HEK293 (cell line): ENCODE measurements around the gene USP9Y.

ENCODE experiments used
- CTCF ChIA-PET: fragments of 350-600 bp; formaldehyde crosslinking; extraction: SDS; loops from one replicate; lab custom pipeline; 2021; ENCODE audit warnings: antibody characterized with exemption; lab: Yijun Ruan, JAX
- POLR2A ChIA-PET: fragments of 300-600 bp; formaldehyde crosslinking; extraction: SDS; loops from one replicate; lab custom pipeline; 2020; ENCODE audit warnings: antibody characterized with exemption, inconsistent platforms; lab: Yijun Ruan, JAX
- H3K27ac ChIP-seq: fragments of 200-500 bp; sonication (Bioruptor generic); 2 replicates; pipeline ENCODE4 v1.5.1; 2014; ENCODE audit warnings: low read depth, low read length, control low read depth, inconsistent platforms; ENCODE audit errors: extremely low read depth
- H3K36me3 ChIP-seq, 2 experiments: fragments of 200-500 bp in 1 of 2; sonication (Bioruptor generic) in 1 of 2; 1 replicate in 1 of 2; 2 replicates in 1 of 2; pipeline ENCODE4 v1.5.1; 2014 to 2017; ENCODE audit warnings: inconsistent platforms in 2 of 2, low read length in 2 of 2; ENCODE audit not compliant: control insufficient read depth in 2 of 2, insufficient read depth in 1 of 2
- H3K4me1 ChIP-seq: fragments of 200-500 bp; sonication (Bioruptor generic); 2 replicates; pipeline ENCODE4 v1.5.1; 2014; ENCODE audit warnings: mild to moderate bottlenecking, low read length, inconsistent platforms; ENCODE audit not compliant: control insufficient read depth, insufficient read depth
- H3K4me3 ChIP-seq: 2 replicates; pipeline ENCODE4 v1.5.1; 2011; ENCODE audit warnings: low read depth, mild to moderate bottlenecking, control low read depth, low read length, moderate library complexity
- H3K9me3 ChIP-seq: fragments of 200-500 bp; sonication (Bioruptor generic); 2 replicates; pipeline ENCODE4 v1.5.1; 2014; ENCODE audit warnings: low read depth, low read length, inconsistent platforms; ENCODE audit not compliant: control insufficient read depth, insufficient read depth
- IKZF3 ChIP-seq: fragments of 450-650 bp; IDR thresholded peaks from 2 replicates; pipeline ENCODE4 v1.5.0; 2018; ENCODE audit warnings: missing biosample characterization, mild to moderate bottlenecking, missing genetic modification characterization, moderate library complexity
- REPIN1 ChIP-seq: fragments of 450-650 bp; formaldehyde crosslinking; IDR thresholded peaks from 2 replicates; pipeline ENCODE4 v1.5.1; 2017; ENCODE audit warnings: missing biosample characterization, missing genetic modification characterization, low read depth
- ZEB2 ChIP-seq: fragments of 450-650 bp; formaldehyde crosslinking; IDR thresholded peaks from 2 replicates; pipeline ENCODE4 v1.5.1; 2016; ENCODE audit warnings: missing biosample characterization, missing genetic modification characterization
- ZNF175 ChIP-seq: fragments of 450-650 bp; formaldehyde crosslinking; IDR thresholded peaks from 2 replicates; pipeline ENCODE4 v1.5.1; 2016; ENCODE audit warnings: missing biosample characterization, missing genetic modification characterization
- ZNF521 ChIP-seq: fragments of 450-650 bp; formaldehyde crosslinking; IDR thresholded peaks from 2 replicates; pipeline ENCODE4 v1.5.1; 2017; ENCODE audit warnings: missing biosample characterization, mild to moderate bottlenecking, missing genetic modification characterization
- ZNF529 ChIP-seq: fragments of 450-650 bp; formaldehyde crosslinking; IDR thresholded peaks from 2 replicates; pipeline ENCODE4 v1.5.1; 2017; ENCODE audit warnings: missing genetic modification characterization, missing biosample characterization; ENCODE audit not compliant: insufficient replicate concordance
- ZNF530 ChIP-seq: fragments of 450-650 bp; formaldehyde crosslinking; IDR thresholded peaks from 2 replicates; pipeline ENCODE4 v1.5.1; 2016; ENCODE audit warnings: low read depth, missing biosample characterization, missing genetic modification characterization
- ZNF549 ChIP-seq: fragments of 450-650 bp; IDR thresholded peaks from 2 replicates; pipeline ENCODE4 v1.5.1; 2018; ENCODE audit warnings: missing biosample characterization, missing genetic modification characterization, mild to moderate bottlenecking, inconsistent platforms, moderate library complexity
- ZNF560 ChIP-seq: fragments of 450-650 bp; formaldehyde crosslinking; IDR thresholded peaks from 2 replicates; pipeline ENCODE4 v1.5.1; 2017; ENCODE audit warnings: missing biosample characterization, missing genetic modification characterization, borderline replicate concordance
- ZNF777 ChIP-seq: fragments of 450-650 bp; formaldehyde crosslinking; IDR thresholded peaks from 2 replicates; pipeline ENCODE4 v1.5.1; 2017; ENCODE audit warnings: missing biosample characterization, missing genetic modification characterization, borderline replicate concordance
- ZNF837 ChIP-seq: fragments of 450-650 bp; formaldehyde crosslinking; IDR thresholded peaks from 2 replicates; pipeline ENCODE4 v1.5.1; 2016; ENCODE audit warnings: missing biosample characterization, missing genetic modification characterization
- TF ChIP-seq, protein P1 (sequence below): fragments of 450-650 bp; formaldehyde crosslinking; IDR thresholded peaks from 2 replicates; pipeline ENCODE4 v1.5.1; 2016; ENCODE audit warnings: missing biosample characterization, missing genetic modification characterization
- TF ChIP-seq, protein P2 (sequence below): fragments of 450-650 bp; formaldehyde crosslinking; IDR thresholded peaks from 2 replicates; pipeline ENCODE4 v1.5.1; 2016; ENCODE audit warnings: missing biosample characterization, missing genetic modification characterization
- TF ChIP-seq, protein P3 (sequence below): fragments of 450-650 bp; formaldehyde crosslinking; IDR thresholded peaks from 2 replicates; pipeline ENCODE4 v1.5.1; 2017; ENCODE audit warnings: missing biosample characterization, missing genetic modification characterization
- TF ChIP-seq, protein P4 (sequence below): fragments of 450-650 bp; formaldehyde crosslinking; conservative IDR thresholded peaks from 2 replicates; pipeline ENCODE4 v1.5.1; 2016; ENCODE audit warnings: low read depth, missing biosample characterization, missing genetic modification characterization
- TF ChIP-seq, protein P5 (sequence below): sonication (generic); formaldehyde crosslinking; IDR thresholded peaks from 2 replicates; pipeline ENCODE4 v1.8.1; 2022; ENCODE audit warnings: mild to moderate bottlenecking, moderate library complexity, missing genetic modification reagents
- TF ChIP-seq, protein P6 (sequence below): fragments of 450-650 bp; formaldehyde crosslinking; IDR thresholded peaks from 2 replicates; pipeline ENCODE4 v1.5.1; 2016; ENCODE audit warnings: missing biosample characterization, missing genetic modification characterization
- TF ChIP-seq, protein P7 (sequence below): fragments of 450-650 bp; formaldehyde crosslinking; IDR thresholded peaks from 2 replicates; pipeline ENCODE4 v1.5.1; 2016; ENCODE audit warnings: missing biosample characterization, missing genetic modification characterization

Gene USP9Y

DNA sequence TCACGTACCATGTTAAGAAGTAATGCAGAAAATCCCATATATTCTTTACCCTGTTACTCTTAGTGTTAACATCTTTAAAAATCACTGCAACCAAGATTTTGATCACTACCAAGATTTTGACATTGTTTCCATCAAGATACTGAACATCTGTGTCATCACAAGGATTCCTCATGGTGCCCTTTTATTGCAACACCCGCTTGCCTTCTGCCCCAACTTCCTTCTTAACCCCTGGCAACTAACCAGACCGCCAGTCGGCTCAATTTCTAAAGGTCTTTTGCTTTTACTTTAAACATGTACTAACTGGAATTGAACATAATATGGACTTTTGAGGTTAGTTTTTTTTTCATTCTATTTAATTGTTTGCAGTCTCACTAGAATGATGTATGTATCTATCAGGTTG is 41.7 kb downstream of the USP9Y start:
- no peak overlapping the region for H3K4me3 ChIP-seq
- POLR2A ChIA-PET, result no interaction called here
- H3K4me1 ChIP-seq, result no peaks in the 10 kb centered on the region
- TF ChIP-seq, protein P1, sequence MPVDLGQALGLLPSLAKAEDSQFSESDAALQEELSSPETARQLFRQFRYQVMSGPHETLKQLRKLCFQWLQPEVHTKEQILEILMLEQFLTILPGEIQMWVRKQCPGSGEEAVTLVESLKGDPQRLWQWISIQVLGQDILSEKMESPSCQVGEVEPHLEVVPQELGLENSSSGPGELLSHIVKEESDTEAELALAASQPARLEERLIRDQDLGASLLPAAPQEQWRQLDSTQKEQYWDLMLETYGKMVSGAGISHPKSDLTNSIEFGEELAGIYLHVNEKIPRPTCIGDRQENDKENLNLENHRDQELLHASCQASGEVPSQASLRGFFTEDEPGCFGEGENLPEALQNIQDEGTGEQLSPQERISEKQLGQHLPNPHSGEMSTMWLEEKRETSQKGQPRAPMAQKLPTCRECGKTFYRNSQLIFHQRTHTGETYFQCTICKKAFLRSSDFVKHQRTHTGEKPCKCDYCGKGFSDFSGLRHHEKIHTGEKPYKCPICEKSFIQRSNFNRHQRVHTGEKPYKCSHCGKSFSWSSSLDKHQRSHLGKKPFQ, result no peak
- TF ChIP-seq IKZF3 (tag by site-specific recombination) (no peak), REPIN1 (tag by site-specific recombination) (no peak), ZNF549 (tag by site-specific recombination) (no peak), ZNF530 (tag by site-specific recombination) (no peak), ZNF837 (no peak), ZNF521 (tag by site-specific recombination) (no peak), ZNF175 (no peak)
- TF ChIP-seq, protein P2, sequence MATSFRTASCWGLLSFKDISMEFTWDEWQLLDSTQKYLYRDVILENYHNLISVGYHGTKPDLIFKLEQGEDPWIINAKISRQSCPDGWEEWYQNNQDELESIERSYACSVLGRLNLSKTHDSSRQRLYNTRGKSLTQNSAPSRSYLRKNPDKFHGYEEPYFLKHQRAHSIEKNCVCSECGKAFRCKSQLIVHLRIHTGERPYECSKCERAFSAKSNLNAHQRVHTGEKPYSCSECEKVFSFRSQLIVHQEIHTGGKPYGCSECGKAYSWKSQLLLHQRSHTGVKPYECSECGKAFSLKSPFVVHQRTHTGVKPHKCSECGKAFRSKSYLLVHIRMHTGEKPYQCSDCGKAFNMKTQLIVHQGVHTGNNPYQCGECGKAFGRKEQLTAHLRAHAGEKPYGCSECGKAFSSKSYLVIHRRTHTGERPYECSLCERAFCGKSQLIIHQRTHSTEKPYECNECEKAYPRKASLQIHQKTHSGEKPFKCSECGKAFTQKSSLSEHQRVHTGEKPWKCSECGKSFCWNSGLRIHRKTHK (tag by site-specific recombination), result no peak
- TF ChIP-seq, protein P3, sequence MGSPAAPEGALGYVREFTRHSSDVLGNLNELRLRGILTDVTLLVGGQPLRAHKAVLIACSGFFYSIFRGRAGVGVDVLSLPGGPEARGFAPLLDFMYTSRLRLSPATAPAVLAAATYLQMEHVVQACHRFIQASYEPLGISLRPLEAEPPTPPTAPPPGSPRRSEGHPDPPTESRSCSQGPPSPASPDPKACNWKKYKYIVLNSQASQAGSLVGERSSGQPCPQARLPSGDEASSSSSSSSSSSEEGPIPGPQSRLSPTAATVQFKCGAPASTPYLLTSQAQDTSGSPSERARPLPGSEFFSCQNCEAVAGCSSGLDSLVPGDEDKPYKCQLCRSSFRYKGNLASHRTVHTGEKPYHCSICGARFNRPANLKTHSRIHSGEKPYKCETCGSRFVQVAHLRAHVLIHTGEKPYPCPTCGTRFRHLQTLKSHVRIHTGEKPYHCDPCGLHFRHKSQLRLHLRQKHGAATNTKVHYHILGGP, result no peak
- TF ChIP-seq, protein P4, sequence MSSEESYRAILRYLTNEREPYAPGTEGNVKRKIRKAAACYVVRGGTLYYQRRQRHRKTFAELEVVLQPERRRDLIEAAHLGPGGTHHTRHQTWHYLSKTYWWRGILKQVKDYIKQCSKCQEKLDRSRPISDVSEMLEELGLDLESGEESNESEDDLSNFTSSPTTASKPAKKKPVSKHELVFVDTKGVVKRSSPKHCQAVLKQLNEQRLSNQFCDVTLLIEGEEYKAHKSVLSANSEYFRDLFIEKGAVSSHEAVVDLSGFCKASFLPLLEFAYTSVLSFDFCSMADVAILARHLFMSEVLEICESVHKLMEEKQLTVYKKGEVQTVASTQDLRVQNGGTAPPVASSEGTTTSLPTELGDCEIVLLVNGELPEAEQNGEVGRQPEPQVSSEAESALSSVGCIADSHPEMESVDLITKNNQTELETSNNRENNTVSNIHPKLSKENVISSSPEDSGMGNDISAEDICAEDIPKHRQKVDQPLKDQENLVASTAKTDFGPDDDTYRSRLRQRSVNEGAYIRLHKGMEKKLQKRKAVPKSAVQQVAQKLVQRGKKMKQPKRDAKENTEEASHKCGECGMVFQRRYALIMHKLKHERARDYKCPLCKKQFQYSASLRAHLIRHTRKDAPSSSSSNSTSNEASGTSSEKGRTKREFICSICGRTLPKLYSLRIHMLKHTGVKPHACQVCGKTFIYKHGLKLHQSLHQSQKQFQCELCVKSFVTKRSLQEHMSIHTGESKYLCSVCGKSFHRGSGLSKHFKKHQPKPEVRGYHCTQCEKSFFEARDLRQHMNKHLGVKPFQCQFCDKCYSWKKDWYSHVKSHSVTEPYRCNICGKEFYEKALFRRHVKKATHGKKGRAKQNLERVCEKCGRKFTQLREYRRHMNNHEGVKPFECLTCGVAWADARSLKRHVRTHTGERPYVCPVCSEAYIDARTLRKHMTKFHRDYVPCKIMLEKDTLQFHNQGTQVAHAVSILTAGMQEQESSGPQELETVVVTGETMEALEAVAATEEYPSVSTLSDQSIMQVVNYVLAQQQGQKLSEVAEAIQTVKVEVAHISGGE (tag by site-specific recombination), result no peak
- TF ChIP-seq, protein P5, sequence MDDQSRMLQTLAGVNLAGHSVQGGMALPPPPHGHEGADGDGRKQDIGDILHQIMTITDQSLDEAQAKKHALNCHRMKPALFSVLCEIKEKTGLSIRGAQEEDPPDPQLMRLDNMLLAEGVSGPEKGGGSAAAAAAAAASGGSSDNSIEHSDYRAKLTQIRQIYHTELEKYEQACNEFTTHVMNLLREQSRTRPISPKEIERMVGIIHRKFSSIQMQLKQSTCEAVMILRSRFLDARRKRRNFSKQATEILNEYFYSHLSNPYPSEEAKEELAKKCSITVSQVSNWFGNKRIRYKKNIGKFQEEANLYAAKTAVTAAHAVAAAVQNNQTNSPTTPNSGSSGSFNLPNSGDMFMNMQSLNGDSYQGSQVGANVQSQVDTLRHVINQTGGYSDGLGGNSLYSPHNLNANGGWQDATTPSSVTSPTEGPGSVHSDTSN (CRISPR knock-in tag), result no peak
- H3K36me3 ChIP-seq, result no peaks in the 10 kb centered on the region
- no peak overlapping the region for H3K27ac ChIP-seq
- no peaks in the 10 kb centered on the region for H3K9me3 ChIP-seq
- CTCF ChIA-PET, result no interaction called here

DNA sequence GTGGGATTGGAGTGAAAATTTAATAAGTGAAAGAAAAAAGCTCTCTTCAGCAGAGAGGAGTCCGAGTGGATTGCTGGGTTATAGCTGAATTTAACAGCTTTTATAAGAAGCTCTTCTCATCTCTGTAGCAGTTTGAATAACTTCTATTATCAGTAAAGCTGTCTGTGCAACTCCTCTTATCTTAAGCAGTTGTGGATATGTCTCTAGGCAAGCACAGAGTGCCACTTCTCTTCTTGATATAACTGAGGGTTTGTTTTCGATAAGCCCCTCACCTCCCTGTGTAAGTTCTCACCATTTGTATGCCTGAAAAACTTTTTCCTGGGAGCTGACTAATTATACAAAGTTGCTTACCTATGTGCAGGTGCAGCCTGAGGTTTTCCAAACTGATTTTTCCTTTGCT is 43.1 kb downstream of the USP9Y start:
- ChIA-PET POLR2A (no interaction called here), CTCF (no interaction called here)
- Histone ChIP-seq H3K4me3 (no peak overlapping the region), H3K4me1 (no peaks in the 10 kb centered on the region), H3K9me3 (no peaks in the 10 kb centered on the region), H3K27ac (no peak overlapping the region), H3K36me3 (no peaks in the 10 kb centered on the region)
- TF ChIP-seq, protein P3, result no peak
- no peak for TF ChIP-seq ZNF560 (tag by site-specific recombination)
- TF ChIP-seq ZNF529 (tag by site-specific recombination), result no peak
- TF ChIP-seq, protein P6, sequence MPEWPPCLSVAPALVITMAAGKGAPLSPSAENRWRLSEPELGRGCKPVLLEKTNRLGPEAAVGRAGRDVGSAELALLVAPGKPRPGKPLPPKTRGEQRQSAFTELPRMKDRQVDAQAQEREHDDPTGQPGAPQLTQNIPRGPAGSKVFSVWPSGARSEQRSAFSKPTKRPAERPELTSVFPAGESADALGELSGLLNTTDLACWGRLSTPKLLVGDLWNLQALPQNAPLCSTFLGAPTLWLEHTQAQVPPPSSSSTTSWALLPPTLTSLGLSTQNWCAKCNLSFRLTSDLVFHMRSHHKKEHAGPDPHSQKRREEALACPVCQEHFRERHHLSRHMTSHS (tag by site-specific recombination), result no peak
- no peak for TF ChIP-seq ZEB2
- TF ChIP-seq ZNF777 (tag by site-specific recombination), result no peak
- TF ChIP-seq, protein P7, sequence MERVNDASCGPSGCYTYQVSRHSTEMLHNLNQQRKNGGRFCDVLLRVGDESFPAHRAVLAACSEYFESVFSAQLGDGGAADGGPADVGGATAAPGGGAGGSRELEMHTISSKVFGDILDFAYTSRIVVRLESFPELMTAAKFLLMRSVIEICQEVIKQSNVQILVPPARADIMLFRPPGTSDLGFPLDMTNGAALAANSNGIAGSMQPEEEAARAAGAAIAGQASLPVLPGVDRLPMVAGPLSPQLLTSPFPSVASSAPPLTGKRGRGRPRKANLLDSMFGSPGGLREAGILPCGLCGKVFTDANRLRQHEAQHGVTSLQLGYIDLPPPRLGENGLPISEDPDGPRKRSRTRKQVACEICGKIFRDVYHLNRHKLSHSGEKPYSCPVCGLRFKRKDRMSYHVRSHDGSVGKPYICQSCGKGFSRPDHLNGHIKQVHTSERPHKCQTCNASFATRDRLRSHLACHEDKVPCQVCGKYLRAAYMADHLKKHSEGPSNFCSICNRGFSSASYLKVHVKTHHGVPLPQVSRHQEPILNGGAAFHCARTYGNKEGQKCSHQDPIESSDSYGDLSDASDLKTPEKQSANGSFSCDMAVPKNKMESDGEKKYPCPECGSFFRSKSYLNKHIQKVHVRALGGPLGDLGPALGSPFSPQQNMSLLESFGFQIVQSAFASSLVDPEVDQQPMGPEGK (tag by site-specific recombination), result no peak
